T-helper 2 cell treated with Interferon-gamma antibody and Interleukin-4, amounts not matched to agents 5 μg/mL and 100 μg/mL, for 36 hours (primary cell): ENCODE measurements around the gene SF1.
A peak's percentile ranks its signal among the peaks of the same experiment; 100 is the strongest.
"Not testable (repeated sequence)": the region's sequence is repeated elsewhere in the genome, so short reads cannot be mapped to it uniquely, and the experiment has no call there.

Experiments
- DNase-seq: peaks from one replicate; pipeline ENCODE4 v3.0.0; 2021; ENCODE audit warnings: low spot score
- H3K27ac Mint-ChIP-seq: one replicate; pipeline ENCODE4 v1.8.0; 2021; ENCODE audit warnings: mild to moderate bottlenecking, mixed read lengths
- H3K27me3 Mint-ChIP-seq: one replicate; pipeline ENCODE4 v1.8.0; 2021; ENCODE audit warnings: low read depth, mixed read lengths
- H3K36me3 Mint-ChIP-seq: one replicate; pipeline ENCODE4 v1.8.0; 2021; ENCODE audit warnings: low read depth, mixed read lengths
- H3K4me1 Mint-ChIP-seq: one replicate; pipeline ENCODE4 v1.8.0; 2021; ENCODE audit warnings: low read depth, mixed read lengths
- H3K4me3 Mint-ChIP-seq: one replicate; pipeline ENCODE4 v1.8.0; 2022; ENCODE audit warnings: mild to moderate bottlenecking, moderate library complexity, mixed read lengths
- H3K9me3 Mint-ChIP-seq: one replicate; pipeline ENCODE4 v1.8.0; 2021; ENCODE audit warnings: mixed read lengths

The SF1 gene

GRCh38 chr11:64778473-64779298 lies at the start of gene SF1:
Gene SF1, minus strand, starts transcription at chr11:64778542. Its CDS starts 150 bp downstream, at chr11:64778392.
- H3K36me3 Mint-ChIP-seq, result peaks cover 43% of the 10 kb centered on the region
- H3K27me3 Mint-ChIP-seq, result peaks cover 2% of the 10 kb centered on the region
- peak within 1 kb of the TSS; percentile 93 for H3K4me3 Mint-ChIP-seq
- H3K9me3 Mint-ChIP-seq, result no peaks in the 10 kb centered on the region
- DNase-seq, result peak; percentile 100
- H3K4me1 Mint-ChIP-seq, result peaks cover 45% of the 10 kb centered on the region
- H3K27ac Mint-ChIP-seq, result peak within 1 kb of the TSS; percentile 99

GRCh38 chr11:64827451-64827839 lies 49.1 kb upstream of the SF1 start:
- Mint-ChIP-seq H3K27me3 (no peaks in the 10 kb centered on the region), H3K36me3 (no peaks in the 10 kb centered on the region), H3K4me1 (no peaks in the 10 kb centered on the region), H3K27ac (no peak overlapping the region), H3K4me3 (no peak overlapping the region), H3K9me3 (no peaks in the 10 kb centered on the region)
- no peak for DNase-seq

GRCh38 chr11:64826578-64827450 lies 48.5 kb upstream of the SF1 start:
- DNase-seq, result no peak

GRCh38 chr11:64826062-64826461 lies 47.7 kb upstream of the SF1 start:
- no peaks in the 10 kb centered on the region for H3K27me3 Mint-ChIP-seq
- DNase-seq, result no peak
- no peak overlapping the region for H3K4me3 Mint-ChIP-seq
- H3K4me1 Mint-ChIP-seq, result no peaks in the 10 kb centered on the region
- H3K27ac Mint-ChIP-seq, result no peak overlapping the region
- H3K36me3 Mint-ChIP-seq, result no peaks in the 10 kb centered on the region
- H3K9me3 Mint-ChIP-seq, result no peaks in the 10 kb centered on the region

More at GRCh38 chr11:64826578-64827450, 48.5 kb upstream of the SF1 start:
- no peaks in the 10 kb centered on the region for H3K36me3 Mint-ChIP-seq
- no peak overlapping the region for H3K27ac Mint-ChIP-seq
- no peak overlapping the region for H3K4me3 Mint-ChIP-seq
- H3K9me3 Mint-ChIP-seq, result no peaks in the 10 kb centered on the region
- no peaks in the 10 kb centered on the region for H3K27me3 Mint-ChIP-seq
- H3K4me1 Mint-ChIP-seq, result no peaks in the 10 kb centered on the region

GRCh38 chr11:64823568-64824119 lies 45.3 kb upstream of the SF1 start:
- Mint-ChIP-seq H3K4me1 (no peaks in the 10 kb centered on the region), H3K27ac (no peak overlapping the region), H3K36me3 (no peaks in the 10 kb centered on the region), H3K27me3 (no peaks in the 10 kb centered on the region), H3K4me3 (no peak overlapping the region), H3K9me3 (no peaks in the 10 kb centered on the region)
- DNase-seq, result no peak

GRCh38 chr11:64817476-64817875 lies 39.1 kb upstream of the SF1 start:
- Mint-ChIP-seq H3K4me1 (no peaks in the 10 kb centered on the region), H3K27me3 (peaks cover 2% of the 10 kb centered on the region), H3K27ac (no peak overlapping the region)

GRCh38 chr11:64815433-64815832 lies 37.1 kb upstream of the SF1 start:
- not testable (repeated sequence) for H3K4me1 Mint-ChIP-seq, H3K27me3 Mint-ChIP-seq, H3K9me3 Mint-ChIP-seq, H3K36me3 Mint-ChIP-seq, H3K4me3 Mint-ChIP-seq, H3K27ac Mint-ChIP-seq, DNase-seq

More at GRCh38 chr11:64817476-64817875, 39.1 kb upstream of the SF1 start:
- Mint-ChIP-seq H3K36me3 (no peaks in the 10 kb centered on the region), H3K9me3 (no peaks in the 10 kb centered on the region), H3K4me3 (no peak overlapping the region)
- no peak for DNase-seq

- Mint-ChIP-seq H3K27me3 (peaks cover 2% of the 10 kb centered on the region), H3K9me3 (no peaks in the 10 kb centered on the region), H3K27ac (no peak overlapping the region)
These were observed 36.4 kb upstream of the SF1 start for GRCh38 chr11:64814712-64815187.

GRCh38 chr11:64813826-64814225 lies 35.5 kb upstream of the SF1 start:
- H3K4me3 Mint-ChIP-seq, result no peak overlapping the region
- peaks cover 10% of the 10 kb centered on the region for H3K4me1 Mint-ChIP-seq
- DNase-seq, result no peak
- no peaks in the 10 kb centered on the region for H3K9me3 Mint-ChIP-seq
- no peaks in the 10 kb centered on the region for H3K36me3 Mint-ChIP-seq
- H3K27ac Mint-ChIP-seq, result no peak overlapping the region
- peaks cover 2% of the 10 kb centered on the region for H3K27me3 Mint-ChIP-seq

More at GRCh38 chr11:64814712-64815187, 36.4 kb upstream of the SF1 start:
- H3K4me3 Mint-ChIP-seq, result no peak overlapping the region
- H3K4me1 Mint-ChIP-seq, result peaks cover 4% of the 10 kb centered on the region
- H3K36me3 Mint-ChIP-seq, result no peaks in the 10 kb centered on the region
- no peak for DNase-seq

GRCh38 chr11:64810891-64811272 lies 32.5 kb upstream of the SF1 start:
- no peak for DNase-seq
- Mint-ChIP-seq H3K27ac (peak overlapping the region; percentile 88), H3K27me3 (peaks cover 2% of the 10 kb centered on the region), H3K36me3 (peaks cover 12% of the 10 kb centered on the region), H3K4me3 (peak overlapping the region; percentile 94), H3K9me3 (no peaks in the 10 kb centered on the region), H3K4me1 (peaks cover 14% of the 10 kb centered on the region)

GRCh38 chr11:64810271-64810890 lies 32.0 kb upstream of the SF1 start, which contains the start of gene MEN1:
Gene MEN1, minus strand, starts transcription at chr11:64810551. Its CDS starts 442 bp downstream, at chr11:64810109.
- H3K9me3 Mint-ChIP-seq, result no peaks in the 10 kb centered on the region
- H3K27me3 Mint-ChIP-seq, result no peaks in the 10 kb centered on the region
- H3K36me3 Mint-ChIP-seq, result peaks cover 17% of the 10 kb centered on the region
- H3K4me1 Mint-ChIP-seq, result peaks cover 14% of the 10 kb centered on the region
- H3K4me3 Mint-ChIP-seq, result peak within 1 kb of the TSS; percentile 94
- DNase-seq, result peak; percentile 85
- H3K27ac Mint-ChIP-seq, result peak within 1 kb of the TSS; percentile 88

GRCh38 chr11:64809781-64810241 lies 31.5 kb upstream of the SF1 start:
- H3K36me3 Mint-ChIP-seq, result peaks cover 17% of the 10 kb centered on the region
- peak overlapping the region; percentile 69 for H3K27ac Mint-ChIP-seq
- H3K27me3 Mint-ChIP-seq, result no peaks in the 10 kb centered on the region
- no peaks in the 10 kb centered on the region for H3K9me3 Mint-ChIP-seq
- peak overlapping the region; percentile 94 for H3K4me3 Mint-ChIP-seq
- peaks cover 14% of the 10 kb centered on the region for H3K4me1 Mint-ChIP-seq
- no peak for DNase-seq

- H3K4me1 Mint-ChIP-seq, result peaks cover 23% of the 10 kb centered on the region
- no peak overlapping the region for H3K4me3 Mint-ChIP-seq
- no peak overlapping the region for H3K27ac Mint-ChIP-seq
- DNase-seq, result no peak
- peaks cover 19% of the 10 kb centered on the region for H3K36me3 Mint-ChIP-seq
- no peaks in the 10 kb centered on the region for H3K9me3 Mint-ChIP-seq
- no peaks in the 10 kb centered on the region for H3K27me3 Mint-ChIP-seq
These were observed 27.1 kb upstream of the SF1 start for GRCh38 chr11:64805481-64805880.
